DND-41 (cell line): Measurements from ENCODE around the gene C6orf89.

Experiments
- CTCF ChIP-seq: IDR thresholded peaks from 2 replicates; pipeline ENCODE4 v1.5.1; 2012; ENCODE audit warnings: borderline replicate concordance, low read length, moderate library complexity, mild to moderate bottlenecking; ENCODE audit not compliant: poor library complexity, severe bottlenecking; ENCODE audit errors: extremely low read depth
- EZH2 ChIP-seq: IDR thresholded peaks from 3 replicates; pipeline ENCODE4 v1.6.1; 2012; ENCODE audit warnings: borderline replicate concordance, low read depth, mild to moderate bottlenecking, moderate library complexity, low read length, inconsistent platforms; ENCODE audit not compliant: severe bottlenecking

GRCh38 chr6:36836111-36837021, 49.4 kb upstream of the C6orf89 start:
- TF ChIP-seq CTCF (peak; percentile 39), EZH2 (no peak)
